ENCODE measurements around the gene CIDEC.

Gene CIDEC

GRCh38 chr3:9825451-9826040, 54.5 kb downstream of the CIDEC start:
- H3K4me3 ChIP-seq (replicated peaks; ENCODE audit: low read depth, low read length), result no peak overlapping the region
- DNase-seq (ENCODE audit: low read depth), result no peak
- TF ChIP-seq, protein P1, sequence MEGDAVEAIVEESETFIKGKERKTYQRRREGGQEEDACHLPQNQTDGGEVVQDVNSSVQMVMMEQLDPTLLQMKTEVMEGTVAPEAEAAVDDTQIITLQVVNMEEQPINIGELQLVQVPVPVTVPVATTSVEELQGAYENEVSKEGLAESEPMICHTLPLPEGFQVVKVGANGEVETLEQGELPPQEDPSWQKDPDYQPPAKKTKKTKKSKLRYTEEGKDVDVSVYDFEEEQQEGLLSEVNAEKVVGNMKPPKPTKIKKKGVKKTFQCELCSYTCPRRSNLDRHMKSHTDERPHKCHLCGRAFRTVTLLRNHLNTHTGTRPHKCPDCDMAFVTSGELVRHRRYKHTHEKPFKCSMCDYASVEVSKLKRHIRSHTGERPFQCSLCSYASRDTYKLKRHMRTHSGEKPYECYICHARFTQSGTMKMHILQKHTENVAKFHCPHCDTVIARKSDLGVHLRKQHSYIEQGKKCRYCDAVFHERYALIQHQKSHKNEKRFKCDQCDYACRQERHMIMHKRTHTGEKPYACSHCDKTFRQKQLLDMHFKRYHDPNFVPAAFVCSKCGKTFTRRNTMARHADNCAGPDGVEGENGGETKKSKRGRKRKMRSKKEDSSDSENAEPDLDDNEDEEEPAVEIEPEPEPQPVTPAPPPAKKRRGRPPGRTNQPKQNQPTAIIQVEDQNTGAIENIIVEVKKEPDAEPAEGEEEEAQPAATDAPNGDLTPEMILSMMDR (IDR thresholded peaks at IDR 0.05; ENCODE audit: low read length, missing control alignments), result no peak

- TF ChIP-seq, protein P1 (IDR thresholded peaks at IDR 0.05; ENCODE audit: low read length, missing control alignments), result peak; percentile 48
Observed at GRCh38 chr3:9820946-9821345, 59.1 kb downstream of the CIDEC start.

DNA sequence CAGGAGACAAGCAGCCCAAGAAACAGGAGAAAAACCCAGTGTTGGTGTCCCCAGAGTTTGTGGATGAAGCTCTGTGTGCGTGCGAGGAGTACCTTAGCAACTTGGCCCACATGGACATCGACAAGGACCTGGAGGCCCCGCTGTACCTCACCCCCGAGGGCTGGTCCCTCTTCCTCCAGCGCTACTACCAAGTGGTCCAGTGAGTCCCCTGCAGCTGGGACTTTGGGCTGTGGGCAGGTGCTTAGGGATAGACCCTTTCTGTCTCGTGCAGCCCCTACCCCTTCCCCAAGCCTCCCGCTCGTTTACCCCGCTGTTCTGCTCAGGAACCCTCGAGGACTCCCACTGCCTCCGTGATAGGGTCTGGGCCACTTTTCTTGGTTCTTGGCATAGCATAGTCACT, 59.5 kb downstream of the CIDEC start:
- H3K4me3 ChIP-seq (replicated peaks; ENCODE audit: low read depth, low read length), result no peak overlapping the region
- no peak for DNase-seq (ENCODE audit: low read depth)
- TF ChIP-seq, protein P1 (IDR thresholded peaks at IDR 0.05; ENCODE audit: low read length, missing control alignments), result no peak

More at GRCh38 chr3:9820946-9821345, 59.1 kb downstream of the CIDEC start:
- peak; percentile 46 for DNase-seq (ENCODE audit: low read depth)
- no peak overlapping the region for H3K4me3 ChIP-seq (replicated peaks; ENCODE audit: low read depth, low read length)

DNA sequence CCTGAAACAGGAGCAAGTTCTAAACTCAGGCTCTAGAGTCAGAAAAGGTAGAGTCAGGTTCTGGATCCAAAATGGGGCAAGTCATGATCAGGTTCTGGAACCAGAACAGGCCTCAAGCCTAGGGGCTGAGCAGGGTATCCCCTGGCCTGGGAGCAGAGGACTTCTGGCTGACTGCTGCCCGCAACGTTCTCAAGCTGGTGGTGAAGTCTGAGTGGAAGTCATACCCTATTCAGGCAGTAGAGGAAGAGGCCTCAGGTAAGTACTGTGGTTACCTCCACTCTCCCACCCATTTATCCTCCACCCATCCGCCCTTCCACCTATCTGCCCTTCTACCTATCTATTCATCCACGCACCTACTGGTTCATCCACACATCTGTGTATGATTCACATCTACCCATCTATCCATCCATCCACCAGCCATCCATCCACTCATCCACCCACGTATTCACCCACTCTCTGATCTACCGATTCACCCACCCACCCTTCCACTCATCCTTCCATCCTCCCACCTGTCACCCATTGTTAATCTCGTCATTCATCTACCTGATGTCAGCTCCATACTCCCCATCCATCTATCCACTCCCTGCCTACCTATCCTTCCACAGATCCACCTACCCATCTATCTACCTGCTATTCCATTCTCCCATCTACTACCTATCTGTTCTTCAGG, 61.3 kb downstream of the CIDEC start:
- TF ChIP-seq, protein P1 (IDR thresholded peaks at IDR 0.05; ENCODE audit: low read length, missing control alignments), result no peak
- no peak overlapping the region for H3K4me3 ChIP-seq (replicated peaks; ENCODE audit: low read depth, low read length)
- DNase-seq (ENCODE audit: low read depth), result no peak

- no peak overlapping the region for H3K4me3 ChIP-seq (replicated peaks; ENCODE audit: low read depth, low read length)
- TF ChIP-seq, protein P1 (IDR thresholded peaks at IDR 0.05; ENCODE audit: low read length, missing control alignments), result no peak
- no peak for DNase-seq (ENCODE audit: low read depth)
Observed at GRCh38 chr3:9817436-9817835, 62.6 kb downstream of the CIDEC start.
